Measurements from ENCODE around the gene C19orf38.

DNA sequence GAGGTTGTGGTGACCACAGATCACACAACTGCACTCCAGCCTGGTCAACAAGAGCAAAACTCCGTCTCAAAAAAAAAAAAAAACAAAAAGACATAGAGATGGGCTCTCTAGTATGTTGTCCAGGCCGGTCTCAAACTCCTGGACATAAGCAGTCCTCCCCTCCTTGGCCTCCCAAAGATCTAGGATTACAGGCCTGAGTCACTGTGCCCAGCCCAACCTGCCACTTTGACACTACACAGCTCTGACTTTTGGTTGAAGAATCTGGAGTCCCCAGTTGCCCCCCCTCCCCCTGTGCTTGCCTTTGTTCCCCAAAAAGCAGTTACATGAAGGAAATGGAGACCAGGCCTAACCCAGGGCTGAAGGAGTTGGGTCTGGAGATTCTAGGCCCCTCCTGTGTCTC is 36.1 kb downstream of the C19orf38 start:
- no peak for TF ChIP-seq POLR2A (IDR thresholded peaks at IDR 0.05)
- TF ChIP-seq, protein P1, sequence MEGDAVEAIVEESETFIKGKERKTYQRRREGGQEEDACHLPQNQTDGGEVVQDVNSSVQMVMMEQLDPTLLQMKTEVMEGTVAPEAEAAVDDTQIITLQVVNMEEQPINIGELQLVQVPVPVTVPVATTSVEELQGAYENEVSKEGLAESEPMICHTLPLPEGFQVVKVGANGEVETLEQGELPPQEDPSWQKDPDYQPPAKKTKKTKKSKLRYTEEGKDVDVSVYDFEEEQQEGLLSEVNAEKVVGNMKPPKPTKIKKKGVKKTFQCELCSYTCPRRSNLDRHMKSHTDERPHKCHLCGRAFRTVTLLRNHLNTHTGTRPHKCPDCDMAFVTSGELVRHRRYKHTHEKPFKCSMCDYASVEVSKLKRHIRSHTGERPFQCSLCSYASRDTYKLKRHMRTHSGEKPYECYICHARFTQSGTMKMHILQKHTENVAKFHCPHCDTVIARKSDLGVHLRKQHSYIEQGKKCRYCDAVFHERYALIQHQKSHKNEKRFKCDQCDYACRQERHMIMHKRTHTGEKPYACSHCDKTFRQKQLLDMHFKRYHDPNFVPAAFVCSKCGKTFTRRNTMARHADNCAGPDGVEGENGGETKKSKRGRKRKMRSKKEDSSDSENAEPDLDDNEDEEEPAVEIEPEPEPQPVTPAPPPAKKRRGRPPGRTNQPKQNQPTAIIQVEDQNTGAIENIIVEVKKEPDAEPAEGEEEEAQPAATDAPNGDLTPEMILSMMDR (IDR thresholded peaks at IDR 0.05), result no peak

Measured in testis (tissue), 2 donors.